Stimulated activated CD4-positive, alpha-beta T cell treated with anti-CD3 and anti-CD28 coated beads, Interleukin-1b, Interleukin-23, amount 100 ng/mL, for 4 hours (primary cell): ENCODE results near the gene NT5DC1.
"Not testable (repeated sequence)": the region's sequence is repeated elsewhere in the genome, so short reads cannot be mapped to it uniquely, and the experiment has no call there.

ENCODE experiments used
- DNase-seq, 2 donors: peaks; one replicate each; pipeline ENCODE4 v3.0.0-alpha.2; 2020; ENCODE audit warnings: low read depth in 2 of 2

Gene NT5DC1

DNA sequence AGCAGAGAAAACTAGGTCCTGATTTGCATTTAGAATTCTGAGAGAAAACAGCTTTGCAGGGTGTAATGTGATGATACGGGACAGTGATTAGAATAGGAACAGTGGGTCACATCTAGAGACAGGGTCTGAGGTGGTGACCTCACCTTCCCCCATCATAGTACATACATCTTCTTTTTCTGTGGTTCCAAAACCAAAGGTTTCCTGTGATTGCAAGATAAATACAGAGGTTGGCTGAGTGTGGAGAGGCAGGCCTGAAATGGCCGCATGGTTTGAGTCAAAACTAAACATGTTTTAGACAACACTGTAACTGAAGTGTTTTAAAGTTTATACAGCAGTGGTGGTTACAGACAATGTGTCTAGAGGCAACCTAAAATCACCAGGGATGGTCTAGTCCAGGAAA lies 10.4 kb upstream of the NT5DC1 start:
- DNase-seq, result no peak

GRCh38 chr6:116094041-116094440 lies 6.6 kb upstream of the NT5DC1 start:
- no peak for DNase-seq

DNA sequence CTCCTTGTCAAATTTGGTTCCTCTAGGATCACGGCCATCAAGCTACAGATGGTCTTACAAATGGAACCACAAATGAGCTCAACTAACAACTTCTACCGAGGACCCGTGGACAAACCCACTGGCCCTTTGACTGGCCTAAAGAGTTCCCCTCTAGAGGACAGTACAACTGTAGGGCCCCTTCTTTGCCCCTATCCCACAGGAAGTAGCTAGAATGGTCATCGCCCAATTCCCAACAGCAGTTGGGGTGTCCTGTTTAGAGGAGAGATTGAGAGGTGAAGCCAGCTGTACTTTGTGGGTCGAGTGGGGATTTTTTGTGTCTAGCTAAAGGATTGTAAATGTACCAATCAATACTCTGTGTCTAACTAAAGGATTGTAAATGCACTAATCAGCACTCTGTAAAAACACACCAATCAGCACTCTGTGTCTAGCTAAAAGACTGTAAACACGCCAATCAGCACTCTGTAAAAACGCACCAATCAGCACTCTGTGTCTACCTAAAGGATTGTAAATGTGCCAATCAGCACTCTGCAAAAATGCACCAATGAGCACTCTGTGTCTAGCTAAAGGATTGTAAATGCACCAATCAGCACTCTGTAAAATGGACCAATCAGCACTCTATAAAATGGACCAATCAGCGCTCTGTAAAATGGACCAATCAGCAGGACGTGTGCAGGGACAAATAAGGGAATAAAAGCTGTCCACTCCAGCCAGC lies 4.4 kb upstream of the NT5DC1 start:
- not testable (repeated sequence) for DNase-seq

GRCh38 chr6:116096979-116097816 lies 3.5 kb upstream of the NT5DC1 start:
- no peak for DNase-seq

- no peak for DNase-seq
Observed at GRCh38 chr6:116099036-116099435, 1.6 kb upstream of the NT5DC1 start.

- DNase-seq, result peak in 1 of 2 donors; percentile 65
Observed at GRCh38 chr6:116101302-116101718, 657 bp downstream of the NT5DC1 start.

DNA sequence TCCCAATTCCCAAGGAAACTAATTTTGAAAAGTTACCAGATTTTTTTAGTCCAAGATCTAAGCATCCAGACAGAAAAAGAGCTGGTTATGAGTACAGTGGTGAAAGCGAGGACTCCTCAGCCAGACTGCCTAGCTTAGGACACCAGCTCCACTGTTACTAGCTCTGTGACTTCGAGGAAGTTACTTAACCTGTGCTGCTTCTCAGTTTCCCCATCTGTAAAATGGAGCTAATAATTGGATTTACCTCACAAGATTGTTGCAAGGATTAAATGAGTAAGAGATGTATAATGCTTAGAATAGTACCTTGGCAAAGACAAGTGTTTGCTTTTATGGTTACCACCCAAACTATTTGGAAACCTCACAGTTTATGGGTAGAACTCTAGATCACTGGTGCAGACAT lies 1.1 kb downstream of the NT5DC1 start:
- no peak for DNase-seq

GRCh38 chr6:116102873-116103272 lies 2.2 kb downstream of the NT5DC1 start:
- DNase-seq, result no peak

- no peak for DNase-seq
Observed at GRCh38 chr6:116104636-116105035, 4.0 kb downstream of the NT5DC1 start.

GRCh38 chr6:116105247-116105646 lies 4.6 kb downstream of the NT5DC1 start:
- DNase-seq, result no peak

DNA sequence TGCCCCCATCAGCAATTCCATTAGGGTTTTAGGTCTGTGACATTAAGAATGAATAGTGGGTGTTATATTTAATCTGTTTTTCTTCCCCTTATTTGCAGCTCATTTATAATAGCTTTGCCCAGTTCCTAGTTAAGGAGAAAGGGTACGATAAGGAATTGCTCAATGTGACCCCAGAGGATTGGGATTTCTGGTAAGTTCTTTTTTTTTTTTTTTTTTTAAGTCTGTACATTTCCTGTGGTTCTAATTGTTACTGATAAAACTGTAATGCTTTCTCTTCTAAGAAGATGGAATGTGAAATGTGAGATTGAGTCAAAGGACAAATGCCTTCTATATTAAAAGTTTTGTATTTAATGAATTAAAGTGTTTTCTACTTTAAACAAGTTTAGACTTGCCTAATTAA lies 5.5 kb downstream of the NT5DC1 start:
- DNase-seq, result no peak

DNA sequence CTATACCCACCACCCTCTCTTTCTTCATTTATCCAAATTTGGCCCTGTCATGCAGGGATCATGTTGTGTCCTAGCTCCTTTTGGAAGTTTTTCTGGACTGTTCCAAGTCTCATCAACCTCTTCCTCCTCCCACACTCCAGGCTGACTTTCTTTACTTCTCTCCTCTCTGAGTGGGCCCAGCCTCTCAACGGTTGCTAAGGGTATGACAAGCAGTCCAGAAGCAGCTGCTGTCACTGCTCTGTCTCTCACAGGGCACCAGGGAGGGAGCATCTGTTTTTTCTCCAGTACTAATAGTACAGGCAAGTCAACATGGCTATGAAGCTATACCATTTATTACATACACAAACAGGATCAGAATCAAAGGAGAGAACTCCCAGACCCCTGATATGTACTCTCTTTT lies 8.2 kb downstream of the NT5DC1 start:
- no peak for DNase-seq

GRCh38 chr6:116111552-116112528 lies 11.2 kb downstream of the NT5DC1 start:
- peak in 1 of 2 donors; percentile 5 for DNase-seq

- no peak for DNase-seq
Observed at GRCh38 chr6:116113386-116113785, 12.7 kb downstream of the NT5DC1 start.

DNA sequence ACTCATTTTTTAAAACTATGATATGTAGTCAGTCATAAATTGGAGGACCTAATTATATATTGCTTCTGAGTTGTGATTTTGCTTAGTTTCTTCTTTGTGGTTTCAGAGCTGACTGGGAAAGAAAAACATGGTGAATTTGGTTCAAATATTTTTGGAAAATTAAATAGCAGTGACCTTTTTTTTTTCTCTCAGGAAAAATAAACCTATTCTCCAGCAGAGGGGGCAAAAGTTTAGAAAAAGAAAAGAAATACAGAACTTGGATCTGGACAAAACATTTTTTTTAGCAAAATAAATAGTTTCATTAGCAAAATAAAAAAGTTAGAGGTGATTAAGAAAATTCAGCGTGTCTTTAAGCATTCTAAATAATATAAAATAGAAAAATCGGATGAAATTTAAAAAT lies 15.1 kb downstream of the NT5DC1 start:
- no peak for DNase-seq

- DNase-seq, result no peak
Observed at GRCh38 chr6:116118608-116119007, 18.0 kb downstream of the NT5DC1 start.

- DNase-seq, result no peak
Observed at GRCh38 chr6:116120430-116120829, 19.8 kb downstream of the NT5DC1 start.

DNA sequence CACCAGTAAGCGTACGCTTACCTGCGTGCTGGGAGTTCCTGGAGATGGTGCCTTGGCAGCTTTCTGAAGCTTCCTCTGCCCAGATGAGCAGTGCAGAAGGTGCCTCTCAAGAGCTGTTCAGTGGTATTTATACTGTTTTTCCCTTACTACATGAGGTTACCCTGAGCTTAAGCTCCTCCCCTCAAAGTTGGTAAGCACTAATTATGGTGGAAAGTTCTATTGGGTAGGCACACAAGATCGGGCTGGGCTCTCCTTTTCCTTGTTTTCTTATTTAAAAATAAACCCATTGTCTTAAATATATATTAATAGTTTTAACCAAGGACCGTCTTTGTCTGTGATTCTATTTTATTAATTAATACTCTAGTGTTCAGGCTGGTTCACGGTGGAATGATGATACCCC lies 25.4 kb downstream of the NT5DC1 start, which contains the start of gene COL10A1:
COL10A1 (minus strand) TSS at position 101 of the 400 bp plus-strand sequence. CDS start 640 bp downstream, outside the sequence.
- DNase-seq, result no peak

GRCh38 chr6:116127771-116128493 lies 27.3 kb downstream of the NT5DC1 start:
- no peak for DNase-seq

DNA sequence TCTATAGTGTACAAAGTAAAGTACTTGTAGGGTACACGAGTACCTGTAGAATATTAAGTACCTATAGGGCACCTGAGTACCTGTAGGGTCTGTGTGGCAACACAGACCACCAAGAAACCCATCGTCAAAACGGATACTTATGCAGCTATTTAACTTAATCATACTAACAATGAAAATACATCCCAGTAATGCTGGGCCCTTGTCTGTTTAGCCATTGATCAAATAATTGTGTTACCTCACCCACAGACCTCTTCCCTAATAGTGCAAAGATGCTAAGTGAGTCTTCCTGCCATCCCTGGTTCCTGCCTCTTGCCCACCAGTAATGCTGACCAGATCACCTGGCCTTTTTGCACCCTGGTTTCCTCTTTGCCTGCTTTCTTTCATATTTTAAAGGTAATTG lies 32.8 kb downstream of the NT5DC1 start:
- no peak for DNase-seq

- no peak for DNase-seq
Observed at GRCh38 chr6:116136373-116136772, 35.7 kb downstream of the NT5DC1 start.
